Activated naive CD8-positive, alpha-beta T cell (primary cell): ENCODE results near the gene NLRP9.

Experiments
- H3K27ac Mint-ChIP-seq: one replicate; pipeline ENCODE4 v1.8.0; 2021; ENCODE audit warnings: mixed read lengths
- H3K27me3 Mint-ChIP-seq: one replicate; pipeline ENCODE4 v1.8.0; 2021; ENCODE audit warnings: mixed read lengths
- H3K36me3 Mint-ChIP-seq: one replicate; pipeline ENCODE4 v1.8.0; 2021; ENCODE audit warnings: mixed read lengths
- H3K4me1 Mint-ChIP-seq: one replicate; pipeline ENCODE4 v1.8.0; 2021; ENCODE audit warnings: low read depth, mixed read lengths
- H3K4me3 Mint-ChIP-seq: one replicate; pipeline ENCODE4 v1.8.0; 2021; ENCODE audit warnings: mild to moderate bottlenecking, mixed read lengths
- H3K9me3 Mint-ChIP-seq: one replicate; pipeline ENCODE4 v1.8.0; 2021; ENCODE audit warnings: low read depth, mixed read lengths

NLRP9 gene

GRCh38 chr19:55687281-55688201 lies 50.7 kb downstream of the NLRP9 start:
- H3K27me3 Mint-ChIP-seq, result no peaks in the 10 kb centered on the region
- H3K27ac Mint-ChIP-seq, result no peak overlapping the region
- H3K36me3 Mint-ChIP-seq, result no peaks in the 10 kb centered on the region
- H3K9me3 Mint-ChIP-seq, result no peaks in the 10 kb centered on the region
- no peak overlapping the region for H3K4me3 Mint-ChIP-seq
- H3K4me1 Mint-ChIP-seq, result peaks cover 3% of the 10 kb centered on the region

- H3K27me3 Mint-ChIP-seq, result no peaks in the 10 kb centered on the region
- H3K4me1 Mint-ChIP-seq, result peaks cover 4% of the 10 kb centered on the region
- no peak overlapping the region for H3K4me3 Mint-ChIP-seq
- H3K36me3 Mint-ChIP-seq, result no peaks in the 10 kb centered on the region
- H3K9me3 Mint-ChIP-seq, result no peaks in the 10 kb centered on the region
- H3K27ac Mint-ChIP-seq, result no peak overlapping the region
Measured at GRCh38 chr19:55686311-55687050, 51.7 kb downstream of the NLRP9 start.

- Mint-ChIP-seq H3K27ac (no peak overlapping the region), H3K36me3 (no peaks in the 10 kb centered on the region), H3K9me3 (no peaks in the 10 kb centered on the region), H3K27me3 (no peaks in the 10 kb centered on the region), H3K4me3 (no peak overlapping the region), H3K4me1 (peaks cover 5% of the 10 kb centered on the region)
Measured at GRCh38 chr19:55685776-55686175, 52.4 kb downstream of the NLRP9 start.

- no peak overlapping the region for H3K4me3 Mint-ChIP-seq
- no peaks in the 10 kb centered on the region for H3K27me3 Mint-ChIP-seq
- peaks cover 9% of the 10 kb centered on the region for H3K4me1 Mint-ChIP-seq
- H3K36me3 Mint-ChIP-seq, result no peaks in the 10 kb centered on the region
- H3K9me3 Mint-ChIP-seq, result no peaks in the 10 kb centered on the region
- no peak overlapping the region for H3K27ac Mint-ChIP-seq
Measured at GRCh38 chr19:55684946-55685681, 53.1 kb downstream of the NLRP9 start.

GRCh38 chr19:55683449-55684261 lies 54.5 kb downstream of the NLRP9 start:
- Mint-ChIP-seq H3K9me3 (no peaks in the 10 kb centered on the region), H3K4me1 (peaks cover 19% of the 10 kb centered on the region), H3K27ac (no peak overlapping the region), H3K4me3 (no peak overlapping the region), H3K36me3 (peaks cover 2% of the 10 kb centered on the region), H3K27me3 (no peaks in the 10 kb centered on the region)

- Mint-ChIP-seq H3K27me3 (no peaks in the 10 kb centered on the region), H3K4me3 (no peak overlapping the region), H3K4me1 (peaks cover 39% of the 10 kb centered on the region), H3K36me3 (peaks cover 2% of the 10 kb centered on the region), H3K9me3 (no peaks in the 10 kb centered on the region), H3K27ac (no peak overlapping the region)
Measured at GRCh38 chr19:55681131-55682092, 56.8 kb downstream of the NLRP9 start.

- peaks cover 2% of the 10 kb centered on the region for H3K36me3 Mint-ChIP-seq
- H3K4me3 Mint-ChIP-seq, result peak overlapping the region; percentile 5
- H3K27me3 Mint-ChIP-seq, result no peaks in the 10 kb centered on the region
- no peaks in the 10 kb centered on the region for H3K9me3 Mint-ChIP-seq
- H3K4me1 Mint-ChIP-seq, result peaks cover 44% of the 10 kb centered on the region
- no peak overlapping the region for H3K27ac Mint-ChIP-seq
Measured at GRCh38 chr19:55680339-55681130, 57.7 kb downstream of the NLRP9 start.

GRCh38 chr19:55679343-55680257 lies 58.6 kb downstream of the NLRP9 start:
- peaks cover 46% of the 10 kb centered on the region for H3K4me1 Mint-ChIP-seq
- no peak overlapping the region for H3K4me3 Mint-ChIP-seq
- peaks cover 2% of the 10 kb centered on the region for H3K36me3 Mint-ChIP-seq
- peak overlapping the region; percentile 61 for H3K27ac Mint-ChIP-seq
- H3K9me3 Mint-ChIP-seq, result no peaks in the 10 kb centered on the region
- H3K27me3 Mint-ChIP-seq, result no peaks in the 10 kb centered on the region

- H3K4me3 Mint-ChIP-seq, result peak overlapping the region; percentile 97
- H3K4me1 Mint-ChIP-seq, result peaks cover 53% of the 10 kb centered on the region
- no peaks in the 10 kb centered on the region for H3K9me3 Mint-ChIP-seq
- H3K36me3 Mint-ChIP-seq, result peaks cover 2% of the 10 kb centered on the region
- peak overlapping the region; percentile 30 for H3K27ac Mint-ChIP-seq
- no peaks in the 10 kb centered on the region for H3K27me3 Mint-ChIP-seq
Measured at GRCh38 chr19:55678121-55678671, 60.0 kb downstream of the NLRP9 start.

GRCh38 chr19:55677572-55678028 lies 60.6 kb downstream of the NLRP9 start:
- H3K27ac Mint-ChIP-seq, result peak overlapping the region; percentile 30
- H3K36me3 Mint-ChIP-seq, result peaks cover 2% of the 10 kb centered on the region
- H3K9me3 Mint-ChIP-seq, result no peaks in the 10 kb centered on the region
- no peaks in the 10 kb centered on the region for H3K27me3 Mint-ChIP-seq
- H3K4me1 Mint-ChIP-seq, result peaks cover 54% of the 10 kb centered on the region
- H3K4me3 Mint-ChIP-seq, result peak overlapping the region; percentile 97

GRCh38 chr19:55676889-55677505 lies 61.2 kb downstream of the NLRP9 start:
- Mint-ChIP-seq H3K4me3 (peak overlapping the region; percentile 97), H3K4me1 (peaks cover 57% of the 10 kb centered on the region), H3K36me3 (peaks cover 2% of the 10 kb centered on the region), H3K27ac (peak overlapping the region; percentile 56), H3K9me3 (no peaks in the 10 kb centered on the region), H3K27me3 (no peaks in the 10 kb centered on the region)
